Jurkat, Clone E6-1 (cell line): ENCODE data around the gene MED8.

Source experiments
- DNase-seq: peaks from one replicate; pipeline ENCODE4 v3.0.0-alpha.2; 2011; ENCODE audit warnings: low read depth, low spot score
- H3K4me3 ChIP-seq: 2 replicates; pipeline ENCODE4 v1.5.1; 2011; ENCODE audit warnings: mild to moderate bottlenecking, low read length, control low read depth, moderate library complexity

The MED8 gene

DNA sequence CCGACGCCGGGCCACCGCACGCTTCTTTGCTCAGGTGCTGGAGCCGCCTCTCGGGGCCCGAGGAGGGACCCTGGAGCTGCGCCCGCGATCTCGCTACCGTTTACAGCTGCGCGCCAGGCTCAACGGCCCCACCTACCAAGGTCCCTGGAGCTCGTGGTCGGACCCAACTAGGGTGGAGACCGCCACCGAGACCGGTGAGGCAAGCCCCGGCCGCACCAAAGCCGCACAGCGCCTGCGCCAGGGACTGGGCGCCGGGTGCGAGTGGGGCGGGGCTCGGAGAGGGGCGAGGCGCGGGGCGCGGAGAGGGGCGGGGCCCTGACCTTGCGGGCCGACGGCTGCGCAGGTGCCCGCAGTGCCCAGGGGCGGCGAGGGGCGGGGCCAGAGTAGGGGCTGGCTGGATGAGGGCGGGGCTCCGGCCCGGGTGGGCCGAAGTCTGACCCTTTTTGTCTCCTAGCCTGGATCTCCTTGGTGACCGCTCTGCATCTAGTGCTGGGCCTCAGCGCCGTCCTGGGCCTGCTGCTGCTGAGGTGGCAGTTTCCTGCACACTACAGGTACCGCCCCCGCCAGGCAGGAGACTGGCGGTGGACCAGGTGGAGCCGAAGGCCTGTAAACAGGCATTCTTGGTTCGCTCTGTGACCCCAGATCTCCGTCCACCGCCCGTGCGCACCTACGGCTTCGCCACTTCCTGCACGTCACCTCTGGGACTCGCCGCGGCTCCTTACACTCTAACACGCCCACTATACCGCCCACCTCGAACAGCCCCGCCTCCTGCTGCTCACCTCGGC lies 40.6 kb downstream of the MED8 start:
- H3K4me3 ChIP-seq: peak overlapping the region; percentile 59
- DNase-seq: no peak

DNA sequence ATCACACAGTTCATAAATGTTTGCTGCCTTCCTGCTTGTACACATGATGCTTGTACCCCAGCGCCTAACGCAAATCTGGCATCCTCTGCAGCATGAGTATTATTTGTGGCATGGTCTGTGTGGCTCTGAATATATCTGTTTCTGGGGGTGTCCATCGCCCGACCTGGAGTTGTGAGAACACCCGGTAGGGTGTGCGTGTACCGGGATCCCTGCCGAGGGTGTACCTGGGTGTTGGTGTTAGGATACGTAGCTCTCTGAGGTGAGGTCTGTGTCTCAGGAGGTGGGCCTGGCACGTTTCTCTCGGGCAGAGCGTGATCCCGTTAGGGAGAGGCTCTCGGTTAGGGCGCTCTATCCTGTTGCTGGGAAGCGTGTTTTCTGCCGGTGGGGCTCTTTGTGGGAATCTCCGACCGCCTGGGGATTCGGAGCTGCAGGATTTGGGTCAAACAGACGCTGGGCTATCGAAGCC lies 41.2 kb downstream of the MED8 start:
- H3K4me3 ChIP-seq: no peak overlapping the region
- no peak for DNase-seq

DNA sequence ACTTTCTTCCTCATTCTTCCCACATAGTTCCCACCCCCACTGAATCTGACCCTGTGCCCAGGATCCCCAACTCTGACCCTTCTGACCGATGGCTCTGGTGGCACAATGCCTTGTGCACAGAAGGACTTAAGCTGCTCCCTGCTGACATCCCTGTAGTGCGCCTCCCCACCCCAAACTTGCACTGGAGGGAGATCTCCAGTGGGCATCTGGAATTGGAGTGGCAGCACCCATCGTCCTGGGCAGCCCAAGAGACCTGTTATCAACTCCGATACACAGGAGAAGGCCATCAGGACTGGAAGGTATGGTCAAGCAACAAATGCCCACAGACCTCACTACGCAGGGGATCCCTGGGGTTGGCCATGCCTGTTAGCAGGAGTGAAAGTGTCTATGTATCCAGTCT lies 43.0 kb downstream of the MED8 start:
- no peak for DNase-seq
- no peak overlapping the region for H3K4me3 ChIP-seq

DNA sequence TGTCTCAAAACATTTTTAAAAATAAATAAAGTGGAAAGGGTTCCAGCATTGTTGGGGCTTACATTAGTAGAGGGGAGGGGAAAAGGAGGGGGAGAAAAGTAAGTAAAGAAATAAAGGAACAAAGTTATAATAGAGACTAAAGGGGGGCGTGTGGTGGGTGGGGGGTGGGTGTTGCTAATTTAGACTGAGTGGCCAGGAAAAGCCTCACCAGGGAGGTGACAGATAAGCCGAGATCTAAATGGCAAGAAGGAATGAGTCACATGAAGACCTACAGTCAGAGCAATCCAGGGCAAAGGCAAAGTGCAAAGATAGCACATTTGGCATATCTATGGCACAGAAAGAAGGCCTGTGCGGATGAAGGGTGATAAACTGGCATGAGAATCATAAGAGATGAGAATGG lies 44.5 kb downstream of the MED8 start:
- H3K4me3 ChIP-seq: no peak overlapping the region
- DNase-seq: no peak

DNA sequence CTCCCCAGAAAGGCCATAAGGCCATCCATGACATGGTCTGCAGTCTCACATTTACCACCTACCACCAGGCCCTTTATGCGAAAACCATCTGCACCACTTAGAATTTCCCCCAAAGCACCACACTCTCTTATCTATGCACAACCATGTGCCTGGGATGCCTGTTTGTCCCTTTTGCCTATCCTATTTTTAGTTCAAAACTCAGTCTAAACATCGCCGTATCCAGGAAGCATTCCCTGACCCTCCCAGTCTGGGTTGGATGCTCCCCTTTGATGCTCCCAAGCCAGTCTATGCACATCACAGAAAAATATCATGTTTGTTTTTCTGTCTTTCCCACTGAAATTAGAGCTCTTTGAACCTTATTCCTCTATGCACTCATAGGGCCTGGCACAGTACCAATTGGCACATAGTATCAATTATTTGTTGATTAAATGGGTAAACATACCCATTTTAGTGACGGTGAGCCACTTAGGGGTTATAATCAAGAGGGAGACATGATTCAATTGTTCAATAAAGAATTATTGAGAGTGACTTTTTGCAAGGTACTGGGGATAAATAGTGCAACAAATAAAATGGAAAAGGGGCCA lies 45.2 kb downstream of the MED8 start:
- H3K4me3 ChIP-seq: no peak overlapping the region
- DNase-seq: no peak

DNA sequence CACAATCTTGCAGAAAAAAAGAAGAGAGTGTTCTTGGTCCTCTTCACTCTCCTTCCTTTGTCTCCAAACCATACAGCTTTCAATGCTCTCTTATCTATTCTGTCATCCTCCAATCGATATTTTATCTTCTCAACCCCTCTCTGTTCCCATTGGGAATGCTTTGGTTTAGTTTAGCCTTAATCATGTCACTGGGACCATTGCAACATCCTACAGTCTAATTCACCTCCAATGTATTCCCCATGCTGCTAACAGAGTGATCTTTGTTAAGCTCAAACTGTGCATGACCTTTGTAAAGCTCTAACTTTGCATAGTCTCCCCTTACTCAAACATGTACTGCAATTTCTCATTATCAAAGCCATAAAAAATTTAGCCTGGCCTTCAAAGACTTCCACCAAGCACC lies 49.0 kb downstream of the MED8 start:
- no peak overlapping the region for H3K4me3 ChIP-seq
- no peak for DNase-seq

DNA sequence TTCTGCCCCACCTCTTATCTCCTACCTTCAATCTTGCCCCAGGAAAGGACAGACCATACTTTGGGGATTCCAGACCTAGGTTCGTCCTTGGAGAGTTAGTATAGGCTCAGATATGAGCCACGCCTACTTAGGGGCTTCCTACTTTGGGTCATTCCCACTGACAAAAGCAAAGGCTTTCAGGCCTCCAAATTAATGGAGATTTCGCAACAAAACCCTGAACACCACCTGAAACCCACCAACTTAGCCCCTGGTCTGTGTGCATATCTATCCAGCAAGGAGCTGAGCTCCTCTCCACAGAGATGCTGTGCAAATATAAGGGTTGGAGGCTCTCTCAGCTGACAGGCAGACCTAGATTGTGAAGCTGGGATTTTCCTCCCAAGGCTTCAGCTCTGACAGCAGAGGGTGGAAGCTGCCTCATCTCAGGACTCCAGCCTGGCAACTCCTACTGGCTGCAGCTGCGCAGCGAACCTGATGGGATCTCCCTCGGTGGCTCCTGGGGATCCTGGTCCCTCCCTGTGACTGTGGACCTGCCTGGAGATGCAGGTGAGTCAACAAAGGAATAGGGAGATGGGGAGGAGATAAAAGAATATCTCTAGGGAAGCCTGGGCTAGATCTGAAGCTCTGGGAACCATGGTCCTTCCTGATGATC lies 49.9 kb downstream of the MED8 start:
- no peak for DNase-seq
- H3K4me3 ChIP-seq: no peak overlapping the region

DNA sequence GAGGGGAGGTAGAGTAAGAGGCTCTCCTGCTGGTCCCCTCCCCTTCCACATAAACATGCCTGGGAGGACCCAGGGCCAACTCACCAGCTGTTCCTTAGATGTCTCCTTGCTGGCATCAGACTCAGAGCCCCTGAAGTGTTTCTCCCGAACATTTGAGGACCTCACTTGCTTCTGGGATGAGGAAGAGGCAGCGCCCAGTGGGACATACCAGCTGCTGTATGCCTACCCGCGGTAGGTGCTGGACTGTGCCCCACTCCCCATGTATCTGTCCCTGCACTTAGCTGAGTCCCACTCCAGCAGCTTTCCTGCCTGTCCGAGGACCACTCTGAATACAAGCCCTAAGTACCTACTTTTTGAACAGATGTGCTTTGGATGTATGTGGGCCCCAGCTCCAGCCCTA lies 51.6 kb downstream of the MED8 start:
- no peak for DNase-seq
- H3K4me3 ChIP-seq: no peak overlapping the region

DNA sequence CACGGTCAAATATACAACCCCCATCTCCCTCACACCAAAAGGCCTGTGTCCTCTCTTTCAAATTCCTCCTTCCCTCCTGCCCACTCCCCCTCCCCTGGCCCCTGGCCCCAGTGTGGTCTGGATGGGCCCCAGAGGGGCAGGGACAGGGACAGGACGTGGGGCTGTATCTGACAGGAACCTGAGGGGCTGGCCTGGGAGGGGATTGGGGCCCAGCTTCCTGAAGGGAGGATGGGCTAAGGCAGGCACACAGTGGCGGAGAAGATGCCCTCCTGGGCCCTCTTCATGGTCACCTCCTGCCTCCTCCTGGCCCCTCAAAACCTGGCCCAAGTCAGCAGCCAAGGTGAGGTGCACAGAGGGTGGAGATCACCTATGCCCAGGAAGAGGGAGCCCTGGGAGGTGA lies 52.0 kb downstream of the MED8 start, which contains the start of gene MPL:
MPL (plus strand) TSS at position 231 of the 400 bp plus-strand sequence; CDS start at position 262, 31 bp downstream.
- no peak within 1 kb of the TSS for H3K4me3 ChIP-seq
- DNase-seq: no peak

DNA sequence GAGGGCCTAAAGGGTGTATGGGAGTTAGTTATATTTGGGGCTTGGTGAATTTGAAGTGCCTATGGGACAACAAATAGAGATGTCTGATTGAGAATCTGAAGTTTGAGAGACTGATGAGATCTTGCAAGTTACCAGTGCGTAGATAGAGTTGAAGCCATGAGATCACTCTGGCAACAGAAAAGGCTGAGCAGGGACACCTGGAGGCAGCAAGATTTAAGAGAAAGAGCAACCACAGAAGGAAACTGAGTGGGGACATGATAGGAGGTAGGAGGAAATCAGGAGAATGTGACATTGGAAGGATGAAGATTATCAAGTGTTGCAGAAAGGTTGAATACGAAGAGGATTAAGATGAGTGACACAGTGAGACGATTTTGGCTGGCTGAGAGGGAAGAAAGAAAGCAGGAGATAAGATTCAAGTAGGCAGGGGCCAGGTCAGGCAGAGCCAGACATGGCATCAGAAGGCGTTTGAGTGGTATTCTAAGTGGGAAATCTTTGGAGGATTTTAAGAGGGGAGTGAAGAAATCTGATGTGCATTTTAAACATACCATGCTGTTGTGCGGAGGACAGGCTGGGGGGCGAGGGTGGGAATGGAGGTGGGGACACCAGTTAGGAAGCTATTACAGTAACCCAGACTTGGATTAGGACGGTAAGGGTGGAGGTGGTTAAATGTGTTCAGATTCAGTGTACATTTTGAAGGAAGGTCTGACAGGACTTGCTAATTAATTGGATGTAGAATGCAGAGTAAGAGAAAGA lies 55.0 kb downstream of the MED8 start:
- H3K4me3 ChIP-seq: no peak overlapping the region
- DNase-seq: no peak
